22Rv1 (cell line): ENCODE results near the gene SLC5A8.

Experiments used
- H3K27ac ChIP-seq: fragments of 450-650 bp; 2 replicates; pipeline ENCODE4 v1.5.1; 2017
- ZFX ChIP-seq: fragments of 450-650 bp; IDR thresholded peaks from 2 replicates; pipeline ENCODE4 v1.6.1; 2017; ENCODE audit warnings: antibody characterized with exemption, borderline replicate concordance
- TF ChIP-seq, protein P1 (sequence below): fragments of 450-650 bp; IDR thresholded peaks from 2 replicates; pipeline ENCODE4 v1.5.1; 2017; ENCODE audit warnings: mild to moderate bottlenecking

SLC5A8 gene

DNA sequence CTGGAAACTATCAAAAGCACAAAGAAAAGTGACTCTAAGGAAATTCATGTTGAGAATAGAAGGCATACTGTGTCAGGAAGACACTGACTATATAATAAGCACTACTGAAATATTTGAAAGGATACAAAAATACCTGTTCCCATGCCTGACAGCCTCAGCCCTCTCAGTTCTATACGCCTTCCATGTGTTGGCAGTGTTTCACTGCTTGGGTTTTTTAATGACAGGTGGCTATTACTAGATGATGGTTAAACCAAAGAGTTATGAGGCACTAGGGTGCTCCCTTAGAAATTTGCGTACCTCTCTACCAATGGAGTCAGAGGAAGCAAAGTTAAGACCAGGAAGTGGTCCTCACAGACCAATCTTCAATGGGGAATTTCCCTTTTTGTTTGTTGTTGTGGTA lies 25.6 kb upstream of the SLC5A8 start:
- TF ChIP-seq ZFX = no peak
- TF ChIP-seq, protein P1, sequence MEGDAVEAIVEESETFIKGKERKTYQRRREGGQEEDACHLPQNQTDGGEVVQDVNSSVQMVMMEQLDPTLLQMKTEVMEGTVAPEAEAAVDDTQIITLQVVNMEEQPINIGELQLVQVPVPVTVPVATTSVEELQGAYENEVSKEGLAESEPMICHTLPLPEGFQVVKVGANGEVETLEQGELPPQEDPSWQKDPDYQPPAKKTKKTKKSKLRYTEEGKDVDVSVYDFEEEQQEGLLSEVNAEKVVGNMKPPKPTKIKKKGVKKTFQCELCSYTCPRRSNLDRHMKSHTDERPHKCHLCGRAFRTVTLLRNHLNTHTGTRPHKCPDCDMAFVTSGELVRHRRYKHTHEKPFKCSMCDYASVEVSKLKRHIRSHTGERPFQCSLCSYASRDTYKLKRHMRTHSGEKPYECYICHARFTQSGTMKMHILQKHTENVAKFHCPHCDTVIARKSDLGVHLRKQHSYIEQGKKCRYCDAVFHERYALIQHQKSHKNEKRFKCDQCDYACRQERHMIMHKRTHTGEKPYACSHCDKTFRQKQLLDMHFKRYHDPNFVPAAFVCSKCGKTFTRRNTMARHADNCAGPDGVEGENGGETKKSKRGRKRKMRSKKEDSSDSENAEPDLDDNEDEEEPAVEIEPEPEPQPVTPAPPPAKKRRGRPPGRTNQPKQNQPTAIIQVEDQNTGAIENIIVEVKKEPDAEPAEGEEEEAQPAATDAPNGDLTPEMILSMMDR = no peak
- H3K27ac ChIP-seq = no peak overlapping the region

DNA sequence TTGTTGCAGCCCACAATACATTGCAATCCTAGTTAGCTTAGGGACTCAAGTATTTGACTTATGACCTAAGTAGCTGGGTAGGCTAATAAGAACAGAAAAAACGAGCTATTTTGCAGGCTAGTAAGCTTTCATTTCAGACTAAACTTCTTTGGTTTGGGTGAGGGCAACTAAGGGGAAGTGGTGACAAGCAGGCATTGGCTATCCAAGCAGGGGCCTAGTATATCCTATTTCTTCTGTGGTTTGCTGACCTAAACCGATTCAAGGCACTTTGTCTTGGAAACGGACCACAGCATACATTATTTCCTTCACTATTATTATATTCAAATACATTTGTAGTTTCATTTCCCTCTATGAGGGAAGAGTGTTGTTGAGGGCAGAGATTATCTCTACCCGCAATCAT lies 21.6 kb upstream of the SLC5A8 start:
- TF ChIP-seq ZFX = no peak
- TF ChIP-seq, protein P1 = no peak
- H3K27ac ChIP-seq = no peak overlapping the region

DNA sequence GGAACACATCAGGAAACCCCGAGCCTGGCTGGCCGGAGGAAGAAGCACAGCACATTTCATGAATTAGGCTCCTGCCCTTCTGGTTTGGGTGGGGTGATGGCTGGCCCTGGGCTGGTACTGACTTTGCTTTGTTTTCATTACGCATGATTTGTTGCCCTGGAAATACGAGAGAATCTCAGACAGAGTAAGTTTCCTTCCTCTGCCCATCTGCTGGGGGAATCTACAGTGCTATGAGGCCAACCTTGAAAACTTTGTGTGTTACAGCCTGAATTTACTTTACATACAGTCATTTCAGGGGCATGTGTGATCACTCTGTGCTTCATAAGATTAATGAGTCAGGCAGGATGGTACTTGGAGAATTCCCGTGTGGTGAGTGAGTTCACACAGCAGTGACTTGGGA lies 20.5 kb upstream of the SLC5A8 start:
- H3K27ac ChIP-seq = no peak overlapping the region
- no peak for TF ChIP-seq ZFX
- TF ChIP-seq, protein P1 = no peak

DNA sequence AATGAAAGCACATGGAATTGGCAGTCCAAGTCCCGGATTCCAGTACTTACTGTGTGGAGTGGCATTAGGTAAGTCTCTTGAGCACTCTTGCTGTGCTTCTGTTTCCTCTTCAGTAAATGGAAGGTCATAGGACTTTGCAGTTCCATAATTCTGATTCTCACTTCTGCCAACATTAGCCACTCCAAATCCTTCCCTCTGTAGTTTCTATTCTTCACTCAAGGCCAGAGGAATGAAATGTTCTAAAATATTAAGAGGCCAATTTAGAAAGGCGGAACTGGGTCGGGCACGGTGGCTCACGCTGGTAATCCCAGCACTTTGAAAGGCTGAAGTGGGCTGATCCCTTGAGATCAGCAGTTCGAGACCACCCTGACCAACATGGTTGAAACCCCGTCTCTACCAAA lies 19.8 kb upstream of the SLC5A8 start:
- H3K27ac ChIP-seq = no peak overlapping the region
- no peak for TF ChIP-seq ZFX
- TF ChIP-seq, protein P1 = no peak

DNA sequence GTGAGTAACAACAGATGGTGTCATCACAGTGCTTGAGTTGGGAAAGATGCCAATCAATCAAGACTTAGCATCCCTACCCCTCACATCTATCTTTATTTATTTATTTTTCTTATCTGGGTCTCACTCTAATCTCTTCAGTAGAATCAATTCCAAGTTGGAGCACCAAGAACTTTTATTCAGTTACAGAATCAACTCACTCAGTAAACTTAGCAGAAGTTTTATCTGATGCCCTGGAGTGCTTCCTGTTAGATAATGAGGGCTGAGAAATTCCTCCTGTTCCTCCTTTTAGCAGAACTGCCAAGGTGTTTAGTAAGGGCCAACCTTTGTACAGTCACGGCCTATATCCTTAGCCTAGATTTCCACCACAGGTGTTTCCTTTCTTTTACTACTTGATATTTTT lies 11.3 kb upstream of the SLC5A8 start:
- H3K27ac ChIP-seq = no peak overlapping the region
- TF ChIP-seq ZFX = no peak
- TF ChIP-seq, protein P1 = no peak

DNA sequence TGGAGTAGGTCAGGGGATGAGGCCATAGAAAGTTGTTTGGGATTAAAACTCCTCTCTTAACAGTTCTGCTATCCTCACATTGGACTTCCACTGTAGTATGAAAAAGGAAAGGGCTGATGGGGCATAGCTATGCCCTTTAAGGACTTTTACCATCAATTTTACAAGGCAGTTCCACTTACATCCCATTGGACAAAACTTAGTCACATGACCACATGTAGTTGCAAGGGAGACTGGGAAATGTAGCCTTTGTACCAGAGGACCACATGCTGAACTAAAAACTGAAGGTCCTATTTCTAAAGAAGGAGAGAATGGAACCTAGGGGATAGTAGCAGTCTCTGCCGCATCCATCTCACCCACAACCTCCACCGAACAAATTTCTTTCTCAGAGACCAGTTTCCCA lies 6.8 kb upstream of the SLC5A8 start:
- no peak for TF ChIP-seq ZFX
- TF ChIP-seq, protein P1 = no peak
- H3K27ac ChIP-seq = no peak overlapping the region

DNA sequence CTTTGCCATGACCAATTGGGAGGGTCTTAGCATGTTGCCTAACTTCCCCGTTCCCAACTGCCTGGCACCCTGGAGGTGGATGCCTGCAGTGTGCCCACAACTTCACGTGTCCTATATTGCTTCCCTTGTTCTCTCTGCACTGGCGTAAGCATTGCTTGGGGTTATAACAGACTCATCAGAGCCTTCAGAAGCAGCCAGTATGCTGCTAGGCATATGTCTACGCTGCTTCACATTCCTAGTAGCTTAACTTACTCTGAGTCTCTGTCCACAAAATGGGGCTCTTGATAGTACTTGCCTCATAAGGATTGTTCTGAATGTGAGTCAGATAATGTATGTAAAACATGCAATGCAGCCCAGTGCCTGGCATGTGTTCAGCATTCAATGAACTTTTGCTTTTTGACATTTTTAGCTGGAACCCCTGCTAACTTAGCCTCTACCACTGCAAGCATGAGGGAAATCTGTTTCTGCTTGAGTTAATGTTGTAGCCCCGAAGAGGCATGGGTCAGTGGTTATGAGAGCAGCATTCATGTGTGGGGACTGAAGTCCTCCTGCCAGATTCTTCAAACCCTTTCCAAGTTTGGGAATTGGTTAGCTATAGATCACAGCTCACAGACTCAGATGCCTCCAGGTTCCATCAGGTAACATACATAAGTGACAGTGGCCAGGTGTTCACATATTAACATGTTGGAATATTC lies 2.8 kb downstream of the SLC5A8 start:
- H3K27ac ChIP-seq = no peak overlapping the region
- TF ChIP-seq, protein P1 = no peak
- no peak for TF ChIP-seq ZFX
